GM12878 (cell line): Measurements from ENCODE around the gene BCL2. TPM values are rescaled to one million over a fixed set of nuclear protein-coding genes. Genes with fewer than 3 reads are reported as not detected.

Experiments
- ATAC-seq: fragments of 200-7000 bp; cut with Tn5 transposase; 3 replicates; pipeline ENCODE4 v1.9.1; 2020; ENCODE audit warnings: mild to moderate bottlenecking, moderate library complexity
- BruUV-seq: library from RNA; stranded (reverse); fragments of 400-500 nt; replicated peaks from 2 replicates; lab custom pipeline; 2021; lab: Mats Ljungman, UMichigan
- CTCF ChIA-PET: fragments of 300-600 bp; sonication (Branson Sonifier 250); formaldehyde crosslinking; extraction: SDS; loops from one replicate; lab custom pipeline; 2021; ENCODE audit warnings: inconsistent platforms; lab: Yijun Ruan, JAX
- POLR2A ChIA-PET: fragments of 350-600 bp; formaldehyde crosslinking; extraction: SDS; loops from one replicate; lab custom pipeline; 2021; ENCODE audit warnings: inconsistent platforms; lab: Charles Lee
- RAD21 ChIA-PET: fragments of 300-600 bp; sonication (Branson Sonifier 250); formaldehyde crosslinking; loops from one replicate; lab custom pipeline; 2023; ENCODE audit warnings: antibody characterized with exemption; ENCODE audit not compliant: unreplicated experiment; lab: Charles Lee
- SMC1A ChIA-PET: fragments of 300-600 bp; sonication (Branson Sonifier 250); formaldehyde crosslinking; loops from one replicate; lab custom pipeline; 2023; ENCODE audit not compliant: unreplicated experiment, uncharacterized antibody; lab: Charles Lee
- DNase-seq: peaks from one replicate; pipeline ENCODE4 v3.0.0-alpha.2; 2011; ENCODE audit warnings: low read depth, low spot score
- FAIRE-seq: peaks from 3 replicates; lab custom pipeline; 2011; peaks lifted over from hg19 to GRCh38; lab: Jason Lieb, UNC
- H2AFZ ChIP-seq: 2 replicates; pipeline ENCODE4 v1.6.0; 2011; ENCODE audit warnings: low read depth, low read length, control low read depth; ENCODE audit not compliant: control insufficient read depth
- H3K27ac ChIP-seq: 2 replicates; pipeline ENCODE4 v1.5.1; 2011; ENCODE audit warnings: control low read depth; ENCODE audit not compliant: control insufficient read depth, insufficient read depth
- H3K27me3 ChIP-seq, 2 experiments: replicated peaks in 1 of 2; 2 replicates each; pipeline versions ENCODE4 v1.6.0 to v1.6.1; 2011; ENCODE audit warnings: low read length in 1 of 2; ENCODE audit not compliant: control insufficient read depth in 2 of 2, insufficient read depth in 2 of 2
- H3K36me3 ChIP-seq, 2 experiments: 2 replicates each; pipeline ENCODE4 v1.5.1; 2011; ENCODE audit warnings: low read length in 1 of 2; ENCODE audit not compliant: control insufficient read depth in 2 of 2, insufficient read depth in 2 of 2
- H3K4me1 ChIP-seq: 2 replicates; pipeline ENCODE4 v1.6.1; 2011; ENCODE audit warnings: mild to moderate bottlenecking, low read length, moderate library complexity, mixed read lengths; ENCODE audit not compliant: control insufficient read depth, insufficient read depth
- H3K4me2 ChIP-seq: 2 replicates; pipeline ENCODE4 v1.6.0; 2011; ENCODE audit warnings: control low read depth; ENCODE audit not compliant: control insufficient read depth, insufficient read depth
- H3K4me3 ChIP-seq: fragments of 200-600 bp; sonication (generic); 2 replicates; pipeline ENCODE4 v1.5.1; 2016
- H3K79me2 ChIP-seq: 2 replicates; pipeline ENCODE4 v1.6.0; 2011; ENCODE audit warnings: low read length; ENCODE audit not compliant: control insufficient read depth, insufficient read depth
- H3K9ac ChIP-seq: 2 replicates; pipeline ENCODE4 v1.8.0; 2011; ENCODE audit warnings: low read length, control low read depth, mixed read lengths; ENCODE audit not compliant: control insufficient read depth, insufficient read depth
- H3K9me3 ChIP-seq: replicated peaks from 3 replicates; pipeline ENCODE4 v1.5.1; 2011; ENCODE audit warnings: mild to moderate bottlenecking, low read length; ENCODE audit not compliant: control insufficient read depth, insufficient read depth
- H4K20me1 ChIP-seq: 2 replicates; pipeline ENCODE4 v1.6.0; 2011; ENCODE audit not compliant: control insufficient read depth, insufficient read depth
- CHD1 ChIP-seq: IDR thresholded peaks from 2 replicates; pipeline ENCODE4 v1.6.1; 2012; ENCODE audit warnings: low read depth, low read length, improper control_type of control experiment
- HDAC2 ChIP-seq: fragments of 200-600 bp; sonication (generic); IDR thresholded peaks from 2 replicates; pipeline ENCODE4 v1.6.1; 2017
- SUZ12 ChIP-seq: fragments of 200-600 bp; sonication (generic); IDR thresholded peaks from one replicate; pipeline ENCODE4 v1.6.1; 2018; ENCODE audit warnings: antibody characterized with exemption, mild to moderate bottlenecking; ENCODE audit not compliant: unreplicated experiment
- ZBTB40 ChIP-seq: fragments of 450-650 bp; IDR thresholded peaks from 2 replicates; pipeline ENCODE4 v1.6.1; 2016; ENCODE audit warnings: mild to moderate bottlenecking, moderate library complexity, borderline replicate concordance
- WGBS: methylation state at CpG from one replicate; pipeline ENCODE4 v1.1.6; 2016; ENCODE audit warnings: low lambda C conversion rate; ENCODE audit not compliant: insufficient replicate concordance, insufficient coverage; ENCODE audit errors: missing lambda C conversion rate; 5-methylcytosine and 5-hydroxymethylcytosine counted together
- in situ Hi-C: fragments of 300-500 bp; cut with MboI; formaldehyde crosslinking; loops from 9 replicates; pipeline ENCODE4 v1.14.3; 2018; ENCODE audit warnings: mixed read lengths
- intact Hi-C: fragments of 100-400 bp; cut with micrococcal nuclease; formaldehyde crosslinking; loops from one replicate; pipeline ENCODE4 v1.14.2; 2022; ENCODE audit not compliant: unreplicated experiment
- polyA plus RNA-seq, 11 experiments: library from polyadenylated mRNA; depleted of rRNA in 4 of 11; unstranded in 6 of 11; stranded (reverse) in 5 of 11; fragments of >200 nt; fragmentation: Nextera tagmentation in 4 of 11; fragmentation: Illumina TruSeq in 1 of 11; extraction: Ambion mirVana in 4 of 11; extraction: Trizol in 1 of 11; gene quantifications; 1 replicate in 1 of 11; 2 replicates in 10 of 11; pipeline versions ENCODE4 v1.2.1 to v1.2.3, GENCODE V29; 2011 to 2016; ENCODE audit warnings: inconsistent platforms in 2 of 11, missing spikeins in 2 of 11, low read depth in 1 of 11
- total RNA-seq, 4 experiments: library from RNA; depleted of rRNA in 3 of 4; stranded (reverse); fragments of >200 nt in 3 of 4; fragmentation: Illumina TruSeq in 1 of 4; extraction: Trizol in 1 of 4; gene quantifications; 2 replicates each; pipeline versions ENCODE4 v1.2.1 to v1.2.3, GENCODE V29; 2013 to 2021

The BCL2 gene
- total and polyA plus RNA-seq, 10 of the 15 experiments (the other 5 are each of a cell fraction or from before 2014, with no cell fraction given): 4.1 to 47.8 (median 19.3) TPM

GRCh38 chr18:63089041-63089440, 230.5 kb downstream of the BCL2 start:
- POLR2A ChIA-PET: no interaction called here
- no peaks in the 10 kb centered on the region for H3K27me3 ChIP-seq
- DNase-seq: no peak
- no peak for TF ChIP-seq ZBTB40
- no peak for TF ChIP-seq CHD1
- TF ChIP-seq SUZ12: no peak
- TF ChIP-seq HDAC2: no peak
- TF ChIP-seq, all 136 proteins: peak for 0
- H3K27ac ChIP-seq: no peak overlapping the region
- ATAC-seq (no peak), FAIRE-seq (no peak)
- H3K4me1 ChIP-seq: no peaks in the 10 kb centered on the region
- SMC1A ChIA-PET: interaction anchor here (0.6 kb wide), 1 partner anchor 277 kb away, joined by 3 read pairs; no protein-coding TSS in a partner anchor
- H2AFZ ChIP-seq: no peak overlapping the region
- CTCF ChIA-PET: no interaction called here
- RAD21 ChIA-PET: no interaction called here
- no peaks in the 10 kb centered on the region for H3K36me3 ChIP-seq
- H3K9ac ChIP-seq: no peak overlapping the region
- H4K20me1 ChIP-seq: no peaks in the 10 kb centered on the region
- in situ Hi-C loops: no loop called here
- intact Hi-C loops: no loop called here
- BruUV-seq: no TSS peak
- H3K9me3 ChIP-seq: no peaks in the 10 kb centered on the region; the same call in 2 of the 3 replicates
- no peaks in the 10 kb centered on the region for H3K79me2 ChIP-seq
- H3K4me3 ChIP-seq: no peak overlapping the region
- 36% methylated on average over 8 of the region's 11 CpGs for WGBS
- H3K4me2 ChIP-seq: no peak overlapping the region
